Panc1 (cell line): ENCODE results near the gene NIT1. TPM values are rescaled to one million over a fixed set of nuclear protein-coding genes. Genes with fewer than 3 reads are reported as not detected.

ENCODE experiments used
- ATAC-seq: fragments of 200-7000 bp; cut with Tn5 transposase; 2 replicates; pipeline ENCODE4 v1.9.1; 2020; ENCODE audit warnings: mild to moderate bottlenecking, moderate library complexity
- BruUV-seq: library from RNA; stranded (reverse); fragments of 400-500 nt; replicated peaks from 2 replicates; lab custom pipeline; 2021; lab: Mats Ljungman, UMichigan
- CTCF ChIA-PET: fragments of 300-600 bp; sonication (Branson Sonifier 250); formaldehyde crosslinking; loops from one replicate; lab custom pipeline; 2022; ENCODE audit warnings: antibody characterized with exemption; lab: Charles Lee
- POLR2A ChIA-PET: fragments of 300-600 bp; sonication (Branson Sonifier 250); formaldehyde crosslinking; loops from one replicate; lab custom pipeline; 2022; ENCODE audit warnings: antibody characterized with exemption; lab: Charles Lee
- DNase-seq: peaks from one replicate; pipeline ENCODE4 v3.0.0-alpha.2; 2010; ENCODE audit warnings: low read depth, low spot score
- H3K27ac ChIP-seq: 2 replicates; pipeline ENCODE4 v1.5.1; 2011; ENCODE audit warnings: mild to moderate bottlenecking, low read length, inconsistent platforms
- H3K27me3 ChIP-seq: fragments of 200-500 bp; sonication (Bioruptor generic); 2 replicates; pipeline ENCODE4 v1.6.0; 2014; ENCODE audit warnings: low read length, inconsistent platforms; ENCODE audit not compliant: control insufficient read depth, insufficient read depth
- H3K36me3 ChIP-seq: fragments of 200-500 bp; sonication (Bioruptor generic); 2 replicates; pipeline ENCODE4 v1.5.1; 2014; ENCODE audit warnings: inconsistent platforms, mild to moderate bottlenecking, low read length, moderate library complexity; ENCODE audit not compliant: control insufficient read depth, insufficient read depth
- H3K4me1 ChIP-seq: 2 replicates; pipeline ENCODE4 v1.5.1; 2011; ENCODE audit warnings: inconsistent platforms, mild to moderate bottlenecking, low read length, moderate library complexity; ENCODE audit not compliant: control insufficient read depth, insufficient read depth
- H3K4me3 ChIP-seq, 2 experiments: 2 replicates each; pipeline ENCODE4 v1.5.1; 2011 to 2012; ENCODE audit warnings: low read depth in 2 of 2, low read length in 2 of 2, mild to moderate bottlenecking in 2 of 2, inconsistent platforms in 1 of 2, moderate library complexity in 1 of 2
- H3K9me3 ChIP-seq: fragments of 200-500 bp; sonication (Bioruptor generic); 2 replicates; pipeline ENCODE4 v1.5.1; 2014; ENCODE audit warnings: low read depth, mild to moderate bottlenecking, inconsistent platforms, low read length, moderate library complexity; ENCODE audit not compliant: control insufficient read depth, insufficient read depth
- CTCF ChIP-seq: fragments of 450-650 bp; IDR thresholded peaks from 2 replicates; pipeline ENCODE4 v1.5.1; 2017; ENCODE audit warnings: mild to moderate bottlenecking
- POLR2AphosphoS5 ChIP-seq: IDR thresholded peaks from 2 replicates; pipeline ENCODE4 v1.6.1; 2012; ENCODE audit warnings: mild to moderate bottlenecking, low read depth, low read length, moderate library complexity
- SIN3A ChIP-seq: IDR thresholded peaks from 2 replicates; pipeline ENCODE4 v1.6.1; 2012; ENCODE audit warnings: low read depth, mild to moderate bottlenecking, low read length, moderate library complexity, borderline replicate concordance; ENCODE audit not compliant: insufficient read depth
- TCF7L2 ChIP-seq: IDR thresholded peaks from 2 replicates; pipeline ENCODE4 v1.6.1; 2011; ENCODE audit warnings: mild to moderate bottlenecking, low read depth, low read length, inconsistent platforms
- in situ Hi-C: cut with HindIII; loops from 2 replicates; pipeline ENCODE4 v1.10.0; 2016; ENCODE audit warnings: low sequenced_read_pairs, low pct_unique_long_range_greater_than_20kb
- intact Hi-C: fragments of 100-400 bp; cut with micrococcal nuclease; formaldehyde crosslinking; loops from one replicate; pipeline ENCODE4 v1.10.0; 2022; ENCODE audit not compliant: unreplicated experiment
- total RNA-seq: library from RNA; stranded (reverse); gene quantifications from one replicate; pipeline ENCODE4 v1.2.1, GENCODE V29; 2021; ENCODE audit not compliant: unreplicated experiment
- TF ChIP-seq, protein P1 (sequence below), 2 experiments: IDR thresholded peaks; 2 replicates each; pipeline ENCODE4 v1.6.1; 2011 to 2012; ENCODE audit warnings: low read depth in 2 of 2, control low read depth in 1 of 2, low read length in 1 of 2, mild to moderate bottlenecking in 1 of 2, moderate library complexity in 1 of 2; ENCODE audit not compliant: insufficient read depth in 1 of 2

NIT1 gene
- total RNA-seq, 1 experiment from 2014 or later, result 31.3 TPM

DNA sequence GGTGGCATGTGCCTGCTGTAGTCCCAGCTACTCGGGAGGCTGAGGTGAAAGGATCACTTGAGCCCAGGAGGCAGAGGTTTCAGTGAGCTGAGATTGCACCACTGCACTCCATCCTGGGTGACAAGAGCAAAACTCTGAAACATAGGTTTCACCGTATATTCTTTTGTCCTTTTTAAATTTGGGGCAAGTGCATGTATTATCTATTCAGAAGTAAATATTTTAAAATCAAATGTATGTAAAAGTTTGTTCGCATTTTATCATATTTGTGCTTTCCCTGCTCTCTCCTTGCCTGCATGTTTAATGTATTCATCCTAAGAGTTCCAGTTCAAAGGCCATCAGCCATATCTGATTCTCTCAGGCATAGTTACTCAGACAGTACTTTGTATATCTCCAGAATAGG, 27.9 kb downstream of the NIT1 start:
- Histone ChIP-seq H3K4me1 (no peaks in the 10 kb centered on the region), H3K27me3 (no peaks in the 10 kb centered on the region), H3K9me3 (no peaks in the 10 kb centered on the region), H3K4me3 (no peak overlapping the region), H3K27ac (no peak overlapping the region), H3K36me3 (no peaks in the 10 kb centered on the region)
- no TSS peak for BruUV-seq
- POLR2A ChIA-PET, result interaction anchor here (0.6 kb wide), 1 partner anchor 188 kb away, joined by 11 read pairs; no protein-coding TSS in a partner anchor
- DNase-seq (no peak), ATAC-seq (no peak; the same call in 1 of the 2 replicates)
- in situ Hi-C loops, result no loop called here
- CTCF ChIA-PET, result no interaction called here
- intact Hi-C loops, result no loop called here
- no peak for TF ChIP-seq POLR2AphosphoS5
- TF ChIP-seq, protein P1, sequence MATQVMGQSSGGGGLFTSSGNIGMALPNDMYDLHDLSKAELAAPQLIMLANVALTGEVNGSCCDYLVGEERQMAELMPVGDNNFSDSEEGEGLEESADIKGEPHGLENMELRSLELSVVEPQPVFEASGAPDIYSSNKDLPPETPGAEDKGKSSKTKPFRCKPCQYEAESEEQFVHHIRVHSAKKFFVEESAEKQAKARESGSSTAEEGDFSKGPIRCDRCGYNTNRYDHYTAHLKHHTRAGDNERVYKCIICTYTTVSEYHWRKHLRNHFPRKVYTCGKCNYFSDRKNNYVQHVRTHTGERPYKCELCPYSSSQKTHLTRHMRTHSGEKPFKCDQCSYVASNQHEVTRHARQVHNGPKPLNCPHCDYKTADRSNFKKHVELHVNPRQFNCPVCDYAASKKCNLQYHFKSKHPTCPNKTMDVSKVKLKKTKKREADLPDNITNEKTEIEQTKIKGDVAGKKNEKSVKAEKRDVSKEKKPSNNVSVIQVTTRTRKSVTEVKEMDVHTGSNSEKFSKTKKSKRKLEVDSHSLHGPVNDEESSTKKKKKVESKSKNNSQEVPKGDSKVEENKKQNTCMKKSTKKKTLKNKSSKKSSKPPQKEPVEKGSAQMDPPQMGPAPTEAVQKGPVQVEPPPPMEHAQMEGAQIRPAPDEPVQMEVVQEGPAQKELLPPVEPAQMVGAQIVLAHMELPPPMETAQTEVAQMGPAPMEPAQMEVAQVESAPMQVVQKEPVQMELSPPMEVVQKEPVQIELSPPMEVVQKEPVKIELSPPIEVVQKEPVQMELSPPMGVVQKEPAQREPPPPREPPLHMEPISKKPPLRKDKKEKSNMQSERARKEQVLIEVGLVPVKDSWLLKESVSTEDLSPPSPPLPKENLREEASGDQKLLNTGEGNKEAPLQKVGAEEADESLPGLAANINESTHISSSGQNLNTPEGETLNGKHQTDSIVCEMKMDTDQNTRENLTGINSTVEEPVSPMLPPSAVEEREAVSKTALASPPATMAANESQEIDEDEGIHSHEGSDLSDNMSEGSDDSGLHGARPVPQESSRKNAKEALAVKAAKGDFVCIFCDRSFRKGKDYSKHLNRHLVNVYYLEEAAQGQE (IDR thresholded peaks at IDR 0.05; ENCODE audit: insufficient read depth in 1 of 2, low read depth in 2 of 2, low read length in 1 of 2), result no peak
- TF ChIP-seq TCF7L2, result no peak
- TF ChIP-seq SIN3A, result no peak
- no peak for TF ChIP-seq CTCF

GRCh38 chr1:161153176-161153575, 35.3 kb downstream of the NIT1 start:
- CTCF ChIA-PET, result no interaction called here
- H3K9me3 ChIP-seq, result no peaks in the 10 kb centered on the region
- TF ChIP-seq TCF7L2 (no peak), CTCF (no peak), POLR2AphosphoS5 (no peak), SIN3A (no peak)
- TF ChIP-seq, protein P1 (IDR thresholded peaks at IDR 0.05; ENCODE audit: insufficient read depth in 1 of 2, low read depth in 2 of 2, low read length in 1 of 2), result no peak
- peak; percentile 44 for ATAC-seq
- peak overlapping the region; percentile 99 for H3K27ac ChIP-seq
- peaks cover 12% of the 10 kb centered on the region for H3K36me3 ChIP-seq
- intact Hi-C loops (no loop called here), in situ Hi-C loops (no loop called here)
- H3K27me3 ChIP-seq, result no peaks in the 10 kb centered on the region
- POLR2A ChIA-PET, result interaction anchor here (0.9 to 1.3 kb wide), 3 partner anchors 13 to 36 kb away, joined by 3 to 4 read pairs (median 3); partner anchors contain the start of genes NIT1, PFDN2 and PPOX
- peaks cover 14% of the 10 kb centered on the region for H3K4me1 ChIP-seq
- DNase-seq, result no peak
- BruUV-seq, result no TSS peak
- H3K4me3 ChIP-seq, result peak overlapping the region; percentile 83 to 98
